Right cardiac atrium (tissue), 5 donors: ENCODE measurements around the gene CENPF. TPM values are rescaled to one million over a fixed set of nuclear protein-coding genes. Genes with fewer than 3 reads are reported as not detected.

ENCODE experiments used
- polyA plus RNA-seq: library from polyadenylated mRNA; stranded (reverse); fragments of 200-250 nt; gene quantifications from one replicate; pipeline ENCODE4 v1.2.3, GENCODE V29; 2013
- total RNA-seq, 4 donors: library from RNA; stranded (reverse); fragmentation: NEBNext Ultra II Directional; extraction: Animal tissue kit (Norgen Biotek cat#: 25700); gene quantifications; one replicate each; pipeline ENCODE4 v1.2.1, GENCODE V29; 2021
- donor health status: healthy with polysubstance abuse.
- donor health status: DM: no; HTN: yes; CAD: no.
- donor health status: DM: no; HTN: no; CAD: no.
- donor health status: DM: no; HTN: yes; CAD: no; lungs with severe emphysema.
- donor health status: DM: yes; HTN: yes; CAD: no.

The CENPF gene
- total and polyA plus RNA-seq, 5 donors = 0.29 to 2.3 (median 0.39) TPM

Other genes starting within 250 kb of the CENPF start
- 10 to 100 TPM; 15.7 to 35.1 (median 18.9) TPM for gene PTPN14, start 51.6 kb upstream of the CENPF start, total RNA-seq
- 4.7 TPM for gene PTPN14, start 51.6 kb upstream of the CENPF start, polyA plus RNA-seq